ENCODE results near the gene DNAH2.

The DNAH2 gene

DNA sequence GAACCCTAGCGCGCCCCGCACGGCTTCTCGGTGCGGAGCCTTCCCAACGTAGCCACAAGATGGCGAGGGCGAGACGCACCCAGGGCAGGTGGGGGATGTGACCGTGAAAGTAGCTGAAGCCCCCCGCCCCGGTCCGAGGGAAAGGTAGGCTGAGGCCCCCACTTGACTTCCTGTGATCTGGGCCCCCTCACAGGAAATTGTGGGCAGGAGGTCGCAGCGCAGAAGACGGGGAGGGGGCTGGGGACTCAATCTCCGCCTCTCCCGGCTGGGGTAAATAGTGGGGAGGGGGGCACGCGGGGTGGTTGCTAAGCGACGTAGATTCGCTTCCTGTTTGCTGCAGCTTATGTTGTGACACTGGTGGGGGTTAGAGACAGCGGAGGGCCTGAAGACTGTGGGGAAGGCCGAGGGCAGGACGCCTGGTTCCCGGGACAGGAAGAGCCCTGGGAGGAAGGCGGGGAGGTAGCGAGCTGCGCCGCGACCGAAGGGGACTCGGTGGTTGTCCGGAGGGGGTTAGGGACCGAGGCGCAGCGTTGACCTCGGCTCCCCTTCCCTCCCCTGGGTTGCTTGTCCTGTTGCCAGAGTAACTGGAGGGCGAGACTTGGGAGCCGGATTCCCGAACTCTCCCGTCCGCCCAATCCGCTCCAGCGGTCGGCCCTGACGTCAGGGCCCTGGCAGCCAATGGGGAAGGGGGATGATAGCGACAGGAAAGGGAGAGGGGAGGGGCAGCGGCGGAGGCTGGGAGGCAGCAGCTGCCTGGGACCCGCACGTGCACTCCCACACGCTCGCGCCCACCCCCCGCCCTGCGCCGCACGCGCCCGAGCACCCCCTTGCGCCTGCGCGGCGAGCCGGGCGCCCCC, 117.6 kb downstream of the DNAH2 start:
- TF ChIP-seq, protein P1, sequence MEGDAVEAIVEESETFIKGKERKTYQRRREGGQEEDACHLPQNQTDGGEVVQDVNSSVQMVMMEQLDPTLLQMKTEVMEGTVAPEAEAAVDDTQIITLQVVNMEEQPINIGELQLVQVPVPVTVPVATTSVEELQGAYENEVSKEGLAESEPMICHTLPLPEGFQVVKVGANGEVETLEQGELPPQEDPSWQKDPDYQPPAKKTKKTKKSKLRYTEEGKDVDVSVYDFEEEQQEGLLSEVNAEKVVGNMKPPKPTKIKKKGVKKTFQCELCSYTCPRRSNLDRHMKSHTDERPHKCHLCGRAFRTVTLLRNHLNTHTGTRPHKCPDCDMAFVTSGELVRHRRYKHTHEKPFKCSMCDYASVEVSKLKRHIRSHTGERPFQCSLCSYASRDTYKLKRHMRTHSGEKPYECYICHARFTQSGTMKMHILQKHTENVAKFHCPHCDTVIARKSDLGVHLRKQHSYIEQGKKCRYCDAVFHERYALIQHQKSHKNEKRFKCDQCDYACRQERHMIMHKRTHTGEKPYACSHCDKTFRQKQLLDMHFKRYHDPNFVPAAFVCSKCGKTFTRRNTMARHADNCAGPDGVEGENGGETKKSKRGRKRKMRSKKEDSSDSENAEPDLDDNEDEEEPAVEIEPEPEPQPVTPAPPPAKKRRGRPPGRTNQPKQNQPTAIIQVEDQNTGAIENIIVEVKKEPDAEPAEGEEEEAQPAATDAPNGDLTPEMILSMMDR (IDR thresholded peaks at IDR 0.05; ENCODE audit: low read depth, low read length): peak; percentile 61
- peak overlapping the region; percentile 81 for H3K4me3 ChIP-seq (ENCODE audit: low read depth, low read length)
- no peaks in the 10 kb centered on the region for H3K36me3 ChIP-seq
- DNase-seq: peak; percentile 95
- no peaks in the 10 kb centered on the region for H3K9me3 ChIP-seq
- H3K27me3 ChIP-seq: no peaks in the 10 kb centered on the region
- peaks cover 6% of the 10 kb centered on the region for H3K4me1 ChIP-seq

DNA sequence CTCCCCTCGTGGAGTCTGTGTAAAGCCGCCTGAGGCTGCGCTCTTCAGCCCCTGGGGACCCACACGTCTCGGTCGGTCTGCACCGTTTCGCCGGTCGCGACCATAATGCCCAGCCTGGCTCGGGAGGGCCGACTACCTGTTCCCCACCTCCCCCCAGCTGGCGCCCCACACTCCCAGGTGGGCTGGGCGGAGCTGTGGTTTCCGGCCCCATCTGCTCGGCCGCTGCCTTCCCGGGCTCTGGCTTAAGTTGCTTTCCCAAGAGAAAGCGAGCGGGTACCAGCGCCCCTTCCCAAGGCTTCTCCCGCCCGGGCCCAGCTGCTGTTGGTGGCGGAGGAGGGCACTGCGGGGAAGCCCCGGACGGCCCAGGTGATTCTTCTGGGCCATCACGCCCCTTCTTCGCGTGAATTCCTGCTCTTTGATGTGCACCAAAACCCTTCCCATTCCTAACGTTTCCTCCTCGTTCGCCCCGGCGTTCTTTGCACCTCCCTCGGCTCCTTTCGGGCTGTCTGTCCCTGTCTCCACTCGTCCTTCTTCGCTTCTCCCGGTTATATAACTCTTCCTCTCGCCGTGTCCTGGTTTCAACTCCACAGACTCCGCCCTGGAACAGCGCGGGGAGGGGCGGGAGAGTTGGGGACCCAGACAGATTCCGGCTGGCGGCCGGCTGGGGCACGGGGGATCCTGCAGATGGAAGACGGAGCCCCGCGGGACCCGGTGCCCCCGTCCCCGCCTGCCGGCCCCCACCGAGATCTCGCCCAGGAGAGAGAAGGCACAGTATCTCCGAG, 118.5 kb downstream of the DNAH2 start:
- Histone ChIP-seq H3K36me3 (peaks cover 8% of the 10 kb centered on the region), H3K4me1 (peaks cover 6% of the 10 kb centered on the region), H3K4me3 (ENCODE audit: low read depth, low read length) (peak overlapping the region; percentile 81), H3K9me3 (no peaks in the 10 kb centered on the region), H3K27me3 (no peaks in the 10 kb centered on the region)
- TF ChIP-seq, protein P1 (IDR thresholded peaks at IDR 0.05; ENCODE audit: low read depth, low read length): no peak
- peak; percentile 68 for DNase-seq

DNA sequence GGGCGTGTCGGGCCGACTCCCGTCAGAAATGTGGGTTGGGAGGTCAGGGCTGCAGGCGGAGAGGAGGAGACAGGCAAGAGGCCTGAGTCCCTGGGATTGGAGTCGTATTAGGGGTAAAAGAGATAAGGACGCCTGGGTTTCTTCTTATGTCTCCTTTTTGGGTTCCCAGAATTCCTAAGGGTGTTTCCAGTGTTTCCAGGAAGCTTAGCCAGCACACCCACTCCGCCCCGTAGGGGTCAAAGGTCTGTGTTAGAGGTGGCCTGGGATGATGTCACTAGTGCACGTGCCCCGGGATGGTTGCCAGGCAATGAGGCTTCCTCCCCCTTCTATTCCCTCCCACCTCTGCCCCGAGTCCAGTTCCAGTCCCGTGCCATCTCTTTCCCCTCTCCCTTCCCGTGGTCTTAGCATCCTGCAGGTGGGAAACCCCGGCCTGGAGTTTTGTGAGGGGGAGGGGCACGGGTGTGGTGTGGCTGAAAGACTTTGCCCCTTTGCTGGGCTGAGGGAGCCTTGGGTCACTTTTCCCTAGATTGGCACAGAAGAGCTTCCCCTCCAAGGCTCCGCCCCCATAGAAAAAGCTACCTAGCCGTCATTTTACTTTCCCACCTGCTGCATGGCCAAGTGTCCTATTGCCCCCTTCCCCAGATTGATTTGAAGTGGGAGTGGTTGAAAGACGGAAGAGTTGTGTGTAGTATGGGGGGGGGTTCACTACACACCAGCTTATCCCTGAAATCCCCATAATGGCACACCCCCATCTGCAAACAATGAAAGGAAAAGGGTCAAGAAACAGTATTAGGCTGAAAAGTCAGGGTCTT, 119.3 kb downstream of the DNAH2 start:
- H3K36me3 ChIP-seq: peaks cover 8% of the 10 kb centered on the region
- H3K4me3 ChIP-seq (ENCODE audit: low read depth, low read length): peak overlapping the region; percentile 81
- H3K27me3 ChIP-seq: no peaks in the 10 kb centered on the region
- peak; percentile 91 for DNase-seq
- TF ChIP-seq, protein P1 (IDR thresholded peaks at IDR 0.05; ENCODE audit: low read depth, low read length): no peak
- peaks cover 6% of the 10 kb centered on the region for H3K4me1 ChIP-seq
- H3K9me3 ChIP-seq: no peaks in the 10 kb centered on the region

DNA sequence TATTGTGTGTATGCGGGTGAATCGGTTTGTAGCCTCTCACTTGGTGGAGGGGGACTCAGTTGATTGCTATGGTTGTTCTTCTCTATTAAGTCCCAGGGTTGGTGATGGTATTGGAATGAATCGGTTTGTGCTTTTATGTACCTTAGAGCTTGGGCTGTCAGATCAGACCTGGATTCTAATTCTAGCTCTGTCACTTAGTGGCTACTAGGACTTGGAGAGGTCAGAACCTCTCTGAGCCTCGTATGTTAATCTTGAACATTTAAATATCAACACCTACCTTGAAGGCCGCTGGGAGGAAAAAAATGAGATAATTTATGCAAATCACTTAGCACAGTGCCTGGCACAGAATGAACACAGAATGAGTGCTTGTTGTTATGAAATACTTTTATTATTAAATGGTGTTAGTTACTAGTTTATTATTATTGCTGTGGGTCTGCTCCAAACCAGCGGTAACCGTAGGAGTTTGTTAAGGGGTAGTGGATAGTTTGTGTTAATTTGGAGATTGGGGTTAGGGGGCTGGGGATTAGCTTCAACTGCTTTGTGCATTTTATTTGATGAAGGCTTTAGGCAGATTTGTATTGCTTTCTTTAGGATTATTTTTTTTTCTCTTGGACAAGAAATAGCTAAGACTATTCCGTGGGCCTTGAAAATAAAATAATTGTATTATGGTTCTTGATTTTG, 120.0 kb downstream of the DNAH2 start:
- Histone ChIP-seq H3K9me3 (no peaks in the 10 kb centered on the region), H3K27me3 (no peaks in the 10 kb centered on the region), H3K36me3 (peaks cover 8% of the 10 kb centered on the region), H3K4me3 (ENCODE audit: low read depth, low read length) (peak overlapping the region; percentile 81), H3K4me1 (peaks cover 6% of the 10 kb centered on the region)
- TF ChIP-seq, protein P1 (IDR thresholded peaks at IDR 0.05; ENCODE audit: low read depth, low read length): no peak
- DNase-seq: no peak

DNA sequence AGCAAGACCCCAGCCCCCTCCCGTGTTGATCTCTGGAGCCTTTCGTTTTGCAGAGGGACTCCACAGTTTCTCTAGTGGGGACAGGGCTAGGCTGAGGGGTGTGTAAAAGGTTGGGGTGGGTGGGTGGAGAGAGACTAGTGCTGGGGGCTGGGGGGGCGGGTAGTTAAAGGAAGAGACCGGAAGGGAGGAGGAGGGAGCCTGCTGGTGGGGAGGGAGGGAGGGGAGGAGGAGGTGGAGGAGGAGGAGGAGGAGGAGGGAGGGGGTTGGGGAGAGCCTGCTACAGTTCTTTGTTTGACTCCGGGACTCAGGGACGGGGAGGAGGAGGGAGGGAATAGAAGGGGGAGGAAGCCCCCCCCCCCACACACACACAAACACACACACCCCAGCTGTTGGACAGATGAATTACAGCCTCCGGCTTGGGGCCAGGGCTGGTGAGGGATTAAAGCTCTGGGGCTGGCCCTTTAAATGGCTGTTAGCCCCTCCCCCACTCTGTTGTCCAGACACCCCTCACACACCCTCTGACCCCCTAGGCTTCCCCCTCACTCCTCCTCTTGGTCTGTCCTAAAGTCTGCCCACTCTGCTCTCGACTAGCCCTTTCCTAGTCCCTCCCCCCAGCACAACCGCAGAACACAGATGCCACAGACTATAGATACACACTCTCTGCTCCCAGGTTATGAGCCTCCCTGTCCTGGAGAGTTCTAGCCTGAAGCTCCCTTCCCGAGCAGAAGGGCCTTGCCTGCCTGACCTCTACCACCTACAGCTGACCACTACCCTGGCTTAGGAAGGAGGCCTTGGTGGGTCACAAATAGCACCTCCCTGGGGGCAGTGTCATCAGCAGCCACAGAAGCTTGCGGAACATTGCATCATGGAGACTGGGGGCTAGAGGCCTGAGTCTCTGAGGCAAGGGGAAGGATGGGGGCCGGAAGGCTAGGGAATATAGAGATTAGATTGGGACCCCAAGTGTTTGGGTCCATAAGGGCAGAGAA, 120.8 kb downstream of the DNAH2 start:
- Histone ChIP-seq H3K27me3 (no peaks in the 10 kb centered on the region), H3K36me3 (peaks cover 8% of the 10 kb centered on the region), H3K4me1 (peaks cover 3% of the 10 kb centered on the region), H3K9me3 (no peaks in the 10 kb centered on the region), H3K4me3 (ENCODE audit: low read depth, low read length) (peak overlapping the region; percentile 81)
- DNase-seq: peak; percentile 47
- TF ChIP-seq, protein P1 (IDR thresholded peaks at IDR 0.05; ENCODE audit: low read depth, low read length): no peak

Data from BE2C (cell line).